ENCODE measurements around the gene TEX261. TPM values are rescaled to one million over a fixed set of nuclear protein-coding genes. Genes with fewer than 3 reads are reported as not detected.

Gene TEX261
- total RNA-seq, 2 donors from 2014 or later: 26.7 to 38.0 TPM

GRCh38 chr2:70988151-70988550 lies 6.5 kb downstream of the TEX261 start:
- no peak for TF ChIP-seq CTCF (IDR thresholded peaks at IDR 0.05)
- Histone ChIP-seq H3K4me1 (peaks cover 0 to 21% of the 10 kb centered on the region in 2 donors), H3K36me3 (peaks cover 54% of the 10 kb centered on the region), H3K4me3 (no peak overlapping the region), H3K9me3 (no peaks in the 10 kb centered on the region), H3K27me3 (no peaks in the 10 kb centered on the region), H3K27ac (peak overlapping the region in 1 of 2 donors; percentile 6)
- DNase-seq (ENCODE audit: low spot score): peak; percentile 58

GRCh38 chr2:70987386-70987785 lies 7.3 kb downstream of the TEX261 start:
- Histone ChIP-seq H3K27me3 (no peaks in the 10 kb centered on the region), H3K9me3 (no peaks in the 10 kb centered on the region), H3K4me1 (peaks cover 0 to 16% of the 10 kb centered on the region in 2 donors), H3K27ac (no peak overlapping the region), H3K36me3 (peaks cover 54% of the 10 kb centered on the region), H3K4me3 (no peak overlapping the region)
- TF ChIP-seq CTCF (IDR thresholded peaks at IDR 0.05): no peak
- no peak for DNase-seq (ENCODE audit: low spot score)

GRCh38 chr2:70986499-70987189 lies 8.0 kb downstream of the TEX261 start:
- Histone ChIP-seq H3K27ac (no peak overlapping the region), H3K27me3 (no peaks in the 10 kb centered on the region), H3K4me1 (peaks cover 0 to 16% of the 10 kb centered on the region in 2 donors), H3K9me3 (no peaks in the 10 kb centered on the region), H3K36me3 (peaks cover 50% of the 10 kb centered on the region), H3K4me3 (no peak overlapping the region)
- DNase-seq (ENCODE audit: low spot score): no peak
- no peak for TF ChIP-seq CTCF (IDR thresholded peaks at IDR 0.05)

GRCh38 chr2:70985956-70986355 lies 8.7 kb downstream of the TEX261 start:
- peaks cover 43% of the 10 kb centered on the region for H3K36me3 ChIP-seq
- no peaks in the 10 kb centered on the region for H3K27me3 ChIP-seq
- no peak overlapping the region for H3K4me3 ChIP-seq
- H3K9me3 ChIP-seq: no peaks in the 10 kb centered on the region
- no peak for DNase-seq (ENCODE audit: low spot score)
- TF ChIP-seq CTCF (IDR thresholded peaks at IDR 0.05): no peak
- no peak overlapping the region for H3K27ac ChIP-seq
- peaks cover 0 to 16% of the 10 kb centered on the region in 2 donors for H3K4me1 ChIP-seq

GRCh38 chr2:70985283-70985688 lies 9.4 kb downstream of the TEX261 start:
- H3K27ac ChIP-seq: no peak overlapping the region
- H3K27me3 ChIP-seq: no peaks in the 10 kb centered on the region
- peaks cover 0 to 16% of the 10 kb centered on the region in 2 donors for H3K4me1 ChIP-seq
- TF ChIP-seq CTCF (IDR thresholded peaks at IDR 0.05): no peak
- H3K9me3 ChIP-seq: no peaks in the 10 kb centered on the region
- peaks cover 36% of the 10 kb centered on the region for H3K36me3 ChIP-seq
- DNase-seq (ENCODE audit: low spot score): no peak
- no peak overlapping the region for H3K4me3 ChIP-seq

All from right atrium auricular region (tissue), 2 donors.